ENCODE measurements around the gene MED28.

GRCh38 chr4:17630228-17630627 is 15.8 kb downstream of the MED28 start:
- TF ChIP-seq EZH2 (IDR thresholded peaks at IDR 0.05; ENCODE audit: borderline replicate concordance, insufficient read depth, low read length, poor library complexity, severe bottlenecking) (no peak), CTCF (IDR thresholded peaks at IDR 0.05; ENCODE audit: poor library complexity, severe bottlenecking) (no peak), EP300 (conservative IDR thresholded peaks at IDR 0.05; ENCODE audit: poor library complexity, severe bottlenecking) (no peak), REST (IDR thresholded peaks at IDR 0.05; ENCODE audit: borderline replicate concordance) (no peak)
